Neural progenitor cell (in vitro differentiated cells): ENCODE data around the gene LDLRAD4. TPM values are rescaled to one million over a fixed set of nuclear protein-coding genes. Genes with fewer than 3 reads are reported as not detected.

ENCODE experiments used
- DNase-seq: peaks from one replicate; pipeline ENCODE4 v3.0.0-alpha.2; 2016; ENCODE audit warnings: low spot score
- H2AFZ ChIP-seq: fragments of 200-600 bp; sonication (generic); replicated peaks from 2 replicates; pipeline ENCODE4 v1.6.1; 2016; ENCODE audit warnings: antibody characterized with exemption
- H3F3A ChIP-seq: fragments of 200-600 bp; sonication (generic); 2 replicates; pipeline ENCODE4 v1.6.1; 2016; ENCODE audit warnings: antibody characterized with exemption, low read depth
- H3K27ac ChIP-seq: fragments of 200-600 bp; sonication (generic); 2 replicates; pipeline ENCODE4 v1.5.1; 2016; ENCODE audit warnings: mild to moderate bottlenecking
- H3K27me3 ChIP-seq: fragments of 200-600 bp; sonication (generic); 2 replicates; pipeline ENCODE4 v1.6.1; 2016; ENCODE audit warnings: mild to moderate bottlenecking, moderate library complexity
- H3K36me3 ChIP-seq: fragments of 200-600 bp; sonication (generic); 2 replicates; pipeline ENCODE4 v1.5.1; 2016
- H3K4me1 ChIP-seq: fragments of 200-600 bp; sonication (generic); 2 replicates; pipeline ENCODE4 v1.6.1; 2016; ENCODE audit warnings: mixed run types
- H3K4me2 ChIP-seq: fragments of 200-600 bp; sonication (generic); 2 replicates; pipeline ENCODE4 v1.6.1; 2016
- H3K4me3 ChIP-seq: fragments of 200-600 bp; sonication (generic); 2 replicates; pipeline ENCODE4 v1.5.1; 2016
- H3K79me2 ChIP-seq: fragments of 200-600 bp; sonication (generic); 2 replicates; pipeline ENCODE4 v1.6.1; 2016; ENCODE audit warnings: low read depth
- H3K9ac ChIP-seq: fragments of 200-600 bp; sonication (generic); 2 replicates; pipeline ENCODE4 v1.6.1; 2016
- H3K9me3 ChIP-seq: fragments of 200-600 bp; sonication (generic); 2 replicates; pipeline ENCODE4 v1.5.1; 2016; ENCODE audit warnings: low read depth
- H4K20me1 ChIP-seq: fragments of 200-600 bp; sonication (generic); 2 replicates; pipeline ENCODE4 v1.6.1; 2016; ENCODE audit warnings: low read depth
- H3K27ac Mint-ChIP-seq: 3 replicates; pipeline ENCODE4 v1.8.0; 2021; ENCODE audit warnings: mixed read lengths
- H3K27me3 Mint-ChIP-seq: 2 replicates; pipeline ENCODE4 v1.8.0; 2022; ENCODE audit warnings: low read depth, mild to moderate bottlenecking, inconsistent platforms, moderate library complexity, mixed read lengths; ENCODE audit not compliant: insufficient read depth
- H3K36me3 Mint-ChIP-seq: 3 replicates; pipeline ENCODE4 v1.8.0; 2021; ENCODE audit warnings: mixed read lengths
- H3K4me1 Mint-ChIP-seq: 3 replicates; pipeline ENCODE4 v1.8.0; 2021; ENCODE audit warnings: mixed read lengths
- H3K4me3 Mint-ChIP-seq: 3 replicates; pipeline ENCODE4 v1.8.0; 2021; ENCODE audit warnings: mild to moderate bottlenecking, moderate library complexity, mixed read lengths
- H3K9me3 Mint-ChIP-seq: 3 replicates; pipeline ENCODE4 v1.8.0; 2020; ENCODE audit warnings: mixed read lengths
- CTCF ChIP-seq: fragments of 200-600 bp; sonication (generic); IDR thresholded peaks from 2 replicates; pipeline ENCODE4 v1.5.1; 2017; ENCODE audit warnings: antibody characterized with exemption, mild to moderate bottlenecking
- EZH2 ChIP-seq: fragments of 200-600 bp; sonication (generic); IDR thresholded peaks from 2 replicates; pipeline ENCODE4 v1.6.1; 2017; ENCODE audit warnings: antibody characterized with exemption, mild to moderate bottlenecking, moderate library complexity
- EZH2phosphoT487 ChIP-seq: fragments of 200-600 bp; sonication (generic); IDR thresholded peaks from 2 replicates; pipeline ENCODE4 v1.6.1; 2017; ENCODE audit warnings: antibody characterized with exemption
- total RNA-seq: library from RNA; depleted of rRNA; stranded (reverse); fragments of >200 nt; gene quantifications from 2 replicates; pipeline ENCODE4 v1.2.3, GENCODE V29; 2015; ENCODE audit warnings: low replicate concordance

LDLRAD4 gene
- total RNA-seq, 1 donor from 2014 or later = 0.65 TPM

DNA sequence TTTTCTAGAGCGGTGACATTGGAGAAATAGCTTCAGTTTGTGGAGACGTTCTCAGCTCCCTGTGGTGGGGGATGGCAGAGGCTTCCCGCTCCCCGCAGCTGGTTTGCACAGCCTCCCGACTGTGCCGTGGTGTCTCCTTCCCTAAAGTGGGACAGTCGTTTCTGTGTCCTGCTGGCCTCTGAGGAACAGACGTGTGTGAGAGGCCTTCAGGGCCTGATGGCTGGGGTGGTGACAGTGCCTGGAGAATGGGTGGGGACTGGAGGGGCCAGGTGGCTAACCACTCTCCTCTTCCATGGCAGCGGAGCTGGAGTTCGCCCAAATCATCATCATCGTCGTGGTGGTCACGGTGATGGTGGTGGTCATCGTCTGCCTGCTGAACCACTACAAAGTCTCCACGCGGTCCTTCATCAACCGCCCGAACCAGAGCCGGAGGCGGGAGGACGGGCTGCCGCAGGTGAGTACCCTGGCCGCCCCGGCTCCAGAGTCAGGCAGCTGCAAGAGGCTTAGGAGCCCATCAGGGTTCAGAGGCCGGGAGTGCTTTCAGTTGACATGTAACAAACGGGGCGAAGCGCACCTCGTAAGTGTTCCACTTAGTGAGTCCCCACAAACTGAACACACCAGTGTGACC is 402.4 kb downstream of the LDLRAD4 start:
- Histone ChIP-seq H3K27ac (no peak overlapping the region), H3K36me3 (no peaks in the 10 kb centered on the region), H3K4me2 (no peak overlapping the region), H3F3A (no peaks in the 10 kb centered on the region), H3K79me2 (no peaks in the 10 kb centered on the region), H3K4me3 (no peak overlapping the region), H3K27me3 (no peaks in the 10 kb centered on the region), H2AFZ (no peak overlapping the region), H3K9me3 (no peaks in the 10 kb centered on the region), H3K4me1 (no peaks in the 10 kb centered on the region), H3K9ac (no peak overlapping the region), H4K20me1 (no peaks in the 10 kb centered on the region)
- H3K27me3 Mint-ChIP-seq = peaks cover 2% of the 10 kb centered on the region
- H3K9me3 Mint-ChIP-seq = peaks cover 2% of the 10 kb centered on the region
- H3K4me3 Mint-ChIP-seq = no peak overlapping the region
- no peak for DNase-seq
- no peak overlapping the region for H3K27ac Mint-ChIP-seq
- H3K4me1 Mint-ChIP-seq = peaks cover 27% of the 10 kb centered on the region
- no peaks in the 10 kb centered on the region for H3K36me3 Mint-ChIP-seq
- no peak for TF ChIP-seq EZH2
- TF ChIP-seq CTCF = no peak
- no peak for TF ChIP-seq EZH2phosphoT487

DNA sequence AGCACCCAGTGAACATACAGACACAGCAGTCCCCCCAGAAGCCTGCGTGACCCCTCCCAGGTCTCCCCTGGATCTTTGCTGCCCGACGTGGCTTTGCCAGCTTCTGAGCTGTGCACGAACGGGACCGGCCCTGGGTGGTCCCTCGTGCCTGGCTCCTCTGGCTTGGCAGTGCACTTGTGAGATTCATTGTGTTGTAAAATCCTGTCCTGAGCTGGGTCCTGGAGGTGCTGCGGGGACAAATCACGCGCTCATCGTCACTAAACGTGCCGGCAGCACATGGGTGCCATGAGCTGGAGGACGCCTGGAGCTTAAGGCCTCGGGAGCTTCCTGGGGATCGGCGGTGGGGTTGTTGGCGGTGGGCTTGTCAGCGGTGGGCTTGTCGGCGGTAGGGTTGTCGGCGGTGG is 402.9 kb downstream of the LDLRAD4 start:
- Histone ChIP-seq H3F3A (no peaks in the 10 kb centered on the region), H3K4me3 (no peak overlapping the region), H3K27ac (no peak overlapping the region), H3K4me1 (no peaks in the 10 kb centered on the region), H3K4me2 (no peak overlapping the region), H3K9me3 (no peaks in the 10 kb centered on the region), H3K36me3 (no peaks in the 10 kb centered on the region), H3K9ac (no peak overlapping the region), H2AFZ (no peak overlapping the region), H3K27me3 (no peaks in the 10 kb centered on the region), H4K20me1 (no peaks in the 10 kb centered on the region), H3K79me2 (no peaks in the 10 kb centered on the region)
- Mint-ChIP-seq H3K36me3 (no peaks in the 10 kb centered on the region), H3K9me3 (peaks cover 2% of the 10 kb centered on the region), H3K27me3 (peaks cover 2% of the 10 kb centered on the region), H3K27ac (no peak overlapping the region), H3K4me1 (peaks cover 28% of the 10 kb centered on the region), H3K4me3 (no peak overlapping the region)
- DNase-seq = no peak
- TF ChIP-seq EZH2 = no peak
- TF ChIP-seq CTCF = no peak
- TF ChIP-seq EZH2phosphoT487 = no peak

DNA sequence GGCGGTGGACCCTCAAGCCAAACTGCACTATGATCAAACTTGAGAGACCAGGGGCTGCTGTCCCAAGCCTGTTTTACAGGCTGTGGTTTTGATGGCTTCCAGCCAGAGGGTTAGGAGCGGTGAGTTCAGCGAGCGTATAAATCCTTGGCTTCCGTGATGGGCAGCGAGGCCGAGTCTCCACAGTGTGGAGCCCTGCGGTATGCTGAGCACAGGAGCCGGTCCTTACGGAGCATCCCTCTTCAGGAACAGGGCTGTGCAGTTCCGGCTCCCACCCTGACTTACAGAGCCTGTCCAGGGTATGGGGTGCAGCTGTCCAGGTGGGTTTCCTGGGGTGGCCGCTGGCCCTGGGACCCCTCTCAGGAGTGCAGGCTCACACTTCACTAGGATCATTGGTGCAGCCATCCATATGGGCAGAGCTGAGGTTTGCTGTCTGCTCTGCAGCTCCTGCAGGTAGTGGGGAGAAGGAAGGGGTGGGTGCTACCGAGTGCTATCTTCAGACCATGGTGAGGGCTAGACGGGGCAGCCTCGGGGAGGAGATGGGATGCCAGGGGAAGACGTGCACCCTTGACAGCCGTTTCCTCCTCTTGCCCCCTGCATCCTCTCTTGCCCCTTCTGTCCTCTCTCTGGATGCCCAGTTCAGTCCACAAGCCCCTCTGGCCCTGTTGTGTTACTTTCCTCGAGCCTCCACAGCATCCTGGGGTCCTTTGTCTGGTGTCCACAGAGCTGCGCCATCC is 403.5 kb downstream of the LDLRAD4 start:
- H3K4me3 Mint-ChIP-seq = no peak overlapping the region
- peaks cover 2% of the 10 kb centered on the region for H3K27me3 Mint-ChIP-seq
- H3K79me2 ChIP-seq = no peaks in the 10 kb centered on the region
- no peak for TF ChIP-seq EZH2
- TF ChIP-seq EZH2phosphoT487 = no peak
- no peak for TF ChIP-seq CTCF
- H2AFZ ChIP-seq = no peak overlapping the region
- peaks cover 29% of the 10 kb centered on the region for H3K4me1 Mint-ChIP-seq
- H4K20me1 ChIP-seq = no peaks in the 10 kb centered on the region
- H3K9me3 ChIP-seq = no peaks in the 10 kb centered on the region
- no peak overlapping the region for H3K27ac ChIP-seq
- no peak overlapping the region for H3K27ac Mint-ChIP-seq
- H3K4me2 ChIP-seq = no peak overlapping the region
- no peaks in the 10 kb centered on the region for H3K36me3 Mint-ChIP-seq
- no peaks in the 10 kb centered on the region for H3K4me1 ChIP-seq
- DNase-seq = no peak
- peaks cover 2% of the 10 kb centered on the region for H3K9me3 Mint-ChIP-seq
- H3F3A ChIP-seq = no peaks in the 10 kb centered on the region
- no peak overlapping the region for H3K4me3 ChIP-seq
- no peaks in the 10 kb centered on the region for H3K27me3 ChIP-seq
- H3K36me3 ChIP-seq = no peaks in the 10 kb centered on the region
- no peak overlapping the region for H3K9ac ChIP-seq
